GM12878 (cell line): ENCODE measurements around the gene OR52M1. TPM values are rescaled to one million over a fixed set of nuclear protein-coding genes. Genes with fewer than 3 reads are reported as not detected.

Experiments used
- ATAC-seq: fragments of 200-7000 bp; cut with Tn5 transposase; 3 replicates; pipeline ENCODE4 v1.9.1; 2020; ENCODE audit warnings: mild to moderate bottlenecking, moderate library complexity
- BruUV-seq: library from RNA; stranded (reverse); fragments of 400-500 nt; replicated peaks from 2 replicates; lab custom pipeline; 2021; lab: Mats Ljungman, UMichigan
- CTCF ChIA-PET: fragments of 300-600 bp; sonication (Branson Sonifier 250); formaldehyde crosslinking; extraction: SDS; loops from one replicate; lab custom pipeline; 2021; ENCODE audit warnings: inconsistent platforms; lab: Yijun Ruan, JAX
- POLR2A ChIA-PET: fragments of 350-600 bp; formaldehyde crosslinking; extraction: SDS; loops from one replicate; lab custom pipeline; 2021; ENCODE audit warnings: inconsistent platforms; lab: Charles Lee
- RAD21 ChIA-PET: fragments of 300-600 bp; sonication (Branson Sonifier 250); formaldehyde crosslinking; loops from one replicate; lab custom pipeline; 2023; ENCODE audit warnings: antibody characterized with exemption; ENCODE audit not compliant: unreplicated experiment; lab: Charles Lee
- SMC1A ChIA-PET: fragments of 300-600 bp; sonication (Branson Sonifier 250); formaldehyde crosslinking; loops from one replicate; lab custom pipeline; 2023; ENCODE audit not compliant: unreplicated experiment, uncharacterized antibody; lab: Charles Lee
- DNase-seq: peaks from one replicate; pipeline ENCODE4 v3.0.0-alpha.2; 2011; ENCODE audit warnings: low read depth, low spot score
- FAIRE-seq: peaks from 3 replicates; lab custom pipeline; 2011; peaks lifted over from hg19 to GRCh38; lab: Jason Lieb, UNC
- H2AFZ ChIP-seq: 2 replicates; pipeline ENCODE4 v1.6.0; 2011; ENCODE audit warnings: low read depth, low read length, control low read depth; ENCODE audit not compliant: control insufficient read depth
- H3K27ac ChIP-seq: 2 replicates; pipeline ENCODE4 v1.5.1; 2011; ENCODE audit warnings: control low read depth; ENCODE audit not compliant: control insufficient read depth, insufficient read depth
- H3K27me3 ChIP-seq, 2 experiments: replicated peaks in 1 of 2; 2 replicates each; pipeline versions ENCODE4 v1.6.0 to v1.6.1; 2011; ENCODE audit warnings: low read length in 1 of 2; ENCODE audit not compliant: control insufficient read depth in 2 of 2, insufficient read depth in 2 of 2
- H3K36me3 ChIP-seq, 2 experiments: 2 replicates each; pipeline ENCODE4 v1.5.1; 2011; ENCODE audit warnings: low read length in 1 of 2; ENCODE audit not compliant: control insufficient read depth in 2 of 2, insufficient read depth in 2 of 2
- H3K4me1 ChIP-seq: 2 replicates; pipeline ENCODE4 v1.6.1; 2011; ENCODE audit warnings: mild to moderate bottlenecking, low read length, moderate library complexity, mixed read lengths; ENCODE audit not compliant: control insufficient read depth, insufficient read depth
- H3K4me2 ChIP-seq: 2 replicates; pipeline ENCODE4 v1.6.0; 2011; ENCODE audit warnings: control low read depth; ENCODE audit not compliant: control insufficient read depth, insufficient read depth
- H3K4me3 ChIP-seq: fragments of 200-600 bp; sonication (generic); 2 replicates; pipeline ENCODE4 v1.5.1; 2016
- H3K79me2 ChIP-seq: 2 replicates; pipeline ENCODE4 v1.6.0; 2011; ENCODE audit warnings: low read length; ENCODE audit not compliant: control insufficient read depth, insufficient read depth
- H3K9ac ChIP-seq: 2 replicates; pipeline ENCODE4 v1.8.0; 2011; ENCODE audit warnings: low read length, control low read depth, mixed read lengths; ENCODE audit not compliant: control insufficient read depth, insufficient read depth
- H3K9me3 ChIP-seq: replicated peaks from 3 replicates; pipeline ENCODE4 v1.5.1; 2011; ENCODE audit warnings: mild to moderate bottlenecking, low read length; ENCODE audit not compliant: control insufficient read depth, insufficient read depth
- H4K20me1 ChIP-seq: 2 replicates; pipeline ENCODE4 v1.6.0; 2011; ENCODE audit not compliant: control insufficient read depth, insufficient read depth
- BMI1 ChIP-seq: fragments of 450-650 bp; IDR thresholded peaks from 2 replicates; pipeline ENCODE4 v1.6.1; 2016; ENCODE audit warnings: mild to moderate bottlenecking, moderate library complexity, borderline replicate concordance
- FOS ChIP-seq: IDR thresholded peaks from 3 replicates; pipeline ENCODE4 v1.6.1; 2011; ENCODE audit warnings: borderline replicate concordance; ENCODE audit not compliant: insufficient read length; ENCODE audit errors: extremely low read depth
- FOXM1 ChIP-seq: IDR thresholded peaks from 2 replicates; pipeline ENCODE4 v1.6.1; 2012; ENCODE audit warnings: low read depth, mild to moderate bottlenecking, inconsistent platforms, low read length, moderate library complexity
- HDGF ChIP-seq: fragments of 450-650 bp; IDR thresholded peaks from 2 replicates; pipeline ENCODE4 v1.6.1; 2016; ENCODE audit warnings: antibody characterized with exemption
- MAX ChIP-seq: IDR thresholded peaks from 2 replicates; pipeline ENCODE4 v1.6.1; 2012; ENCODE audit warnings: low read depth, low read length, improper control_type of control experiment
- MTA3 ChIP-seq: IDR thresholded peaks from 2 replicates; pipeline ENCODE4 v1.6.1; 2012; ENCODE audit warnings: low read length, inconsistent platforms, borderline replicate concordance
- MXI1 ChIP-seq: fragments of 150-350 bp; IDR thresholded peaks from 2 replicates; pipeline ENCODE4 v1.6.1; 2011; ENCODE audit warnings: low read depth, mild to moderate bottlenecking, inconsistent platforms, low read length, improper control_type of control experiment
- NFIC ChIP-seq: IDR thresholded peaks from 2 replicates; pipeline ENCODE4 v1.6.1; 2012; ENCODE audit warnings: low read depth, mild to moderate bottlenecking, inconsistent platforms, low read length, moderate library complexity
- RBBP5 ChIP-seq: fragments of 200-600 bp; sonication (generic); conservative IDR thresholded peaks from 2 replicates; pipeline ENCODE4 v1.6.1; 2016
- SPI1 ChIP-seq: IDR thresholded peaks from 2 replicates; pipeline ENCODE4 v1.6.1; 2011; ENCODE audit warnings: low read depth, mild to moderate bottlenecking, low read length, moderate library complexity, borderline replicate concordance; ENCODE audit not compliant: insufficient read depth
- SREBF1 ChIP-seq: IDR thresholded peaks from 2 replicates; pipeline ENCODE4 v1.6.1; 2012; ENCODE audit warnings: mild to moderate bottlenecking, low read length
- TARDBP ChIP-seq: IDR thresholded peaks from 2 replicates; pipeline ENCODE4 v1.6.1; 2016; ENCODE audit warnings: borderline replicate concordance
- WGBS: methylation state at CpG from one replicate; pipeline ENCODE4 v1.1.6; 2016; ENCODE audit warnings: low lambda C conversion rate; ENCODE audit not compliant: insufficient replicate concordance, insufficient coverage; ENCODE audit errors: missing lambda C conversion rate; 5-methylcytosine and 5-hydroxymethylcytosine counted together
- in situ Hi-C: fragments of 300-500 bp; cut with MboI; formaldehyde crosslinking; loops from 9 replicates; pipeline ENCODE4 v1.14.3; 2018; ENCODE audit warnings: mixed read lengths
- intact Hi-C: fragments of 100-400 bp; cut with micrococcal nuclease; formaldehyde crosslinking; loops from one replicate; pipeline ENCODE4 v1.14.2; 2022; ENCODE audit not compliant: unreplicated experiment
- polyA plus RNA-seq, 11 experiments: library from polyadenylated mRNA; depleted of rRNA in 4 of 11; unstranded in 6 of 11; stranded (reverse) in 5 of 11; fragments of >200 nt; fragmentation: Nextera tagmentation in 4 of 11; fragmentation: Illumina TruSeq in 1 of 11; extraction: Ambion mirVana in 4 of 11; extraction: Trizol in 1 of 11; gene quantifications; 1 replicate in 1 of 11; 2 replicates in 10 of 11; pipeline versions ENCODE4 v1.2.1 to v1.2.3, GENCODE V29; 2011 to 2016; ENCODE audit warnings: inconsistent platforms in 2 of 11, missing spikeins in 2 of 11, low read depth in 1 of 11
- total RNA-seq, 4 experiments: library from RNA; depleted of rRNA in 3 of 4; stranded (reverse); fragments of >200 nt in 3 of 4; fragmentation: Illumina TruSeq in 1 of 4; extraction: Trizol in 1 of 4; gene quantifications; 2 replicates each; pipeline versions ENCODE4 v1.2.1 to v1.2.3, GENCODE V29; 2013 to 2021
- TF ChIP-seq, protein P1 (sequence below): fragments of 450-650 bp; IDR thresholded peaks from 2 replicates; pipeline ENCODE4 v1.6.1; 2017; ENCODE audit warnings: mild to moderate bottlenecking, moderate library complexity
- TF ChIP-seq, protein P2 (sequence below): IDR thresholded peaks from 2 replicates; pipeline ENCODE4 v1.6.1; 2012; ENCODE audit warnings: improper control_type of control experiment, low read depth, low read length; ENCODE audit not compliant: insufficient replicate concordance
- TF ChIP-seq, protein P3 (sequence below): IDR thresholded peaks from 2 replicates; pipeline ENCODE4 v1.6.1; 2011; ENCODE audit warnings: borderline replicate concordance, low read depth, mild to moderate bottlenecking, moderate library complexity, mixed read lengths, low read length; ENCODE audit not compliant: insufficient read depth; ENCODE audit errors: extremely low read length

OR52M1 gene
- total and polyA plus RNA-seq, 10 of the 15 experiments (the other 5 are each of a cell fraction or from before 2014, with no cell fraction given): not detected

GRCh38 chr11:4569075-4569474 is 24.1 kb downstream of the OR52M1 start:
- Histone ChIP-seq H3K4me3 (no peak overlapping the region), H3K36me3 (no peaks in the 10 kb centered on the region), H3K4me1 (no peaks in the 10 kb centered on the region), H3K9me3 (no peaks in the 10 kb centered on the region), H3K27me3 (no peaks in the 10 kb centered on the region; a peak in 1 of 4 replicates), H3K79me2 (no peaks in the 10 kb centered on the region), H3K9ac (no peak overlapping the region), H3K4me2 (no peak overlapping the region), H2AFZ (no peak overlapping the region), H4K20me1 (no peaks in the 10 kb centered on the region), H3K27ac (no peak overlapping the region)
- no peak for FAIRE-seq
- ChIA-PET CTCF (no interaction called here), SMC1A (no interaction called here), POLR2A (no interaction called here), RAD21 (no interaction called here)
- WGBS: 55% methylated on average over 18 of the region's 18 CpGs
- BruUV-seq: no TSS peak
- in situ Hi-C loops (no loop called here), intact Hi-C loops (no loop called here)
- no peak for DNase-seq
- no peak for ATAC-seq
- TF ChIP-seq, protein P1, sequence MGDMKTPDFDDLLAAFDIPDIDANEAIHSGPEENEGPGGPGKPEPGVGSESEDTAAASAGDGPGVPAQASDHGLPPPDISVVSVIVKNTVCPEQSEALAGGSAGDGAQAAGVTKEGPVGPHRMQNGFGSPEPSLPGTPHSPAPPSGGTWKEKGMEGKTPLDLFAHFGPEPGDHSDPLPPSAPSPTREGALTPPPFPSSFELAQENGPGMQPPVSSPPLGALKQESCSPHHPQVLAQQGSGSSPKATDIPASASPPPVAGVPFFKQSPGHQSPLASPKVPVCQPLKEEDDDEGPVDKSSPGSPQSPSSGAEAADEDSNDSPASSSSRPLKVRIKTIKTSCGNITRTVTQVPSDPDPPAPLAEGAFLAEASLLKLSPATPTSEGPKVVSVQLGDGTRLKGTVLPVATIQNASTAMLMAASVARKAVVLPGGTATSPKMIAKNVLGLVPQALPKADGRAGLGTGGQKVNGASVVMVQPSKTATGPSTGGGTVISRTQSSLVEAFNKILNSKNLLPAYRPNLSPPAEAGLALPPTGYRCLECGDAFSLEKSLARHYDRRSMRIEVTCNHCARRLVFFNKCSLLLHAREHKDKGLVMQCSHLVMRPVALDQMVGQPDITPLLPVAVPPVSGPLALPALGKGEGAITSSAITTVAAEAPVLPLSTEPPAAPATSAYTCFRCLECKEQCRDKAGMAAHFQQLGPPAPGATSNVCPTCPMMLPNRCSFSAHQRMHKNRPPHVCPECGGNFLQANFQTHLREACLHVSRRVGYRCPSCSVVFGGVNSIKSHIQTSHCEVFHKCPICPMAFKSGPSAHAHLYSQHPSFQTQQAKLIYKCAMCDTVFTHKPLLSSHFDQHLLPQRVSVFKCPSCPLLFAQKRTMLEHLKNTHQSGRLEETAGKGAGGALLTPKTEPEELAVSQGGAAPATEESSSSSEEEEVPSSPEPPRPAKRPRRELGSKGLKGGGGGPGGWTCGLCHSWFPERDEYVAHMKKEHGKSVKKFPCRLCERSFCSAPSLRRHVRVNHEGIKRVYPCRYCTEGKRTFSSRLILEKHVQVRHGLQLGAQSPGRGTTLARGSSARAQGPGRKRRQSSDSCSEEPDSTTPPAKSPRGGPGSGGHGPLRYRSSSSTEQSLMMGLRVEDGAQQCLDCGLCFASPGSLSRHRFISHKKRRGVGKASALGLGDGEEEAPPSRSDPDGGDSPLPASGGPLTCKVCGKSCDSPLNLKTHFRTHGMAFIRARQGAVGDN: no peak
- TF ChIP-seq BMI1 (no peak), SREBF1 (no peak), NFIC (no peak), MXI1 (no peak), FOS (no peak), SPI1 (no peak), MTA3 (no peak), TARDBP (no peak), RBBP5 (no peak), HDGF (no peak), FOXM1 (no peak), MAX (no peak)
- TF ChIP-seq, protein P2, sequence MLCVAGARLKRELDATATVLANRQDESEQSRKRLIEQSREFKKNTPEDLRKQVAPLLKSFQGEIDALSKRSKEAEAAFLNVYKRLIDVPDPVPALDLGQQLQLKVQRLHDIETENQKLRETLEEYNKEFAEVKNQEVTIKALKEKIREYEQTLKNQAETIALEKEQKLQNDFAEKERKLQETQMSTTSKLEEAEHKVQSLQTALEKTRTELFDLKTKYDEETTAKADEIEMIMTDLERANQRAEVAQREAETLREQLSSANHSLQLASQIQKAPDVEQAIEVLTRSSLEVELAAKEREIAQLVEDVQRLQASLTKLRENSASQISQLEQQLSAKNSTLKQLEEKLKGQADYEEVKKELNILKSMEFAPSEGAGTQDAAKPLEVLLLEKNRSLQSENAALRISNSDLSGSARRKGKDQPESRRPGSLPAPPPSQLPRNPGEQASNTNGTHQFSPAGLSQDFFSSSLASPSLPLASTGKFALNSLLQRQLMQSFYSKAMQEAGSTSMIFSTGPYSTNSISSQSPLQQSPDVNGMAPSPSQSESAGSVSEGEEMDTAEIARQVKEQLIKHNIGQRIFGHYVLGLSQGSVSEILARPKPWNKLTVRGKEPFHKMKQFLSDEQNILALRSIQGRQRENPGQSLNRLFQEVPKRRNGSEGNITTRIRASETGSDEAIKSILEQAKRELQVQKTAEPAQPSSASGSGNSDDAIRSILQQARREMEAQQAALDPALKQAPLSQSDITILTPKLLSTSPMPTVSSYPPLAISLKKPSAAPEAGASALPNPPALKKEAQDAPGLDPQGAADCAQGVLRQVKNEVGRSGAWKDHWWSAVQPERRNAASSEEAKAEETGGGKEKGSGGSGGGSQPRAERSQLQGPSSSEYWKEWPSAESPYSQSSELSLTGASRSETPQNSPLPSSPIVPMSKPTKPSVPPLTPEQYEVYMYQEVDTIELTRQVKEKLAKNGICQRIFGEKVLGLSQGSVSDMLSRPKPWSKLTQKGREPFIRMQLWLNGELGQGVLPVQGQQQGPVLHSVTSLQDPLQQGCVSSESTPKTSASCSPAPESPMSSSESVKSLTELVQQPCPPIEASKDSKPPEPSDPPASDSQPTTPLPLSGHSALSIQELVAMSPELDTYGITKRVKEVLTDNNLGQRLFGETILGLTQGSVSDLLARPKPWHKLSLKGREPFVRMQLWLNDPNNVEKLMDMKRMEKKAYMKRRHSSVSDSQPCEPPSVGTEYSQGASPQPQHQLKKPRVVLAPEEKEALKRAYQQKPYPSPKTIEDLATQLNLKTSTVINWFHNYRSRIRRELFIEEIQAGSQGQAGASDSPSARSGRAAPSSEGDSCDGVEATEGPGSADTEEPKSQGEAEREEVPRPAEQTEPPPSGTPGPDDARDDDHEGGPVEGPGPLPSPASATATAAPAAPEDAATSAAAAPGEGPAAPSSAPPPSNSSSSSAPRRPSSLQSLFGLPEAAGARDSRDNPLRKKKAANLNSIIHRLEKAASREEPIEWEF: no peak
- TF ChIP-seq, protein P3, sequence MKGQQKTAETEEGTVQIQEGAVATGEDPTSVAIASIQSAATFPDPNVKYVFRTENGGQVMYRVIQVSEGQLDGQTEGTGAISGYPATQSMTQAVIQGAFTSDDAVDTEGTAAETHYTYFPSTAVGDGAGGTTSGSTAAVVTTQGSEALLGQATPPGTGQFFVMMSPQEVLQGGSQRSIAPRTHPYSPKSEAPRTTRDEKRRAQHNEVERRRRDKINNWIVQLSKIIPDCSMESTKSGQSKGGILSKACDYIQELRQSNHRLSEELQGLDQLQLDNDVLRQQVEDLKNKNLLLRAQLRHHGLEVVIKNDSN: no peak
